H9 (cell line): ENCODE results near the gene SIRPB1. TPM values are rescaled to one million over a fixed set of nuclear protein-coding genes. Genes with fewer than 3 reads are reported as not detected.

Experiments used
- DNase-seq: peaks from one replicate; pipeline ENCODE4 v3.0.0-alpha.2; 2017
- H2AFZ ChIP-seq: one replicate; pipeline ENCODE4 v1.6.1; 2013; ENCODE audit warnings: mild to moderate bottlenecking, low read length, control low read depth, moderate library complexity
- H2AK5ac ChIP-seq: 2 replicates; pipeline ENCODE4 v1.6.1; 2013; ENCODE audit warnings: low read length, control low read depth, mixed read lengths; ENCODE audit not compliant: insufficient read length
- H2BK120ac ChIP-seq: one replicate; pipeline ENCODE4 v1.6.1; 2013; ENCODE audit warnings: low read depth, mild to moderate bottlenecking, low read length, control low read depth, inconsistent platforms; ENCODE audit not compliant: poor library complexity, severe bottlenecking
- H2BK12ac ChIP-seq: 2 replicates; pipeline ENCODE4 v1.6.1; 2013; ENCODE audit warnings: low read length, control low read depth, mixed read lengths, low read depth; ENCODE audit not compliant: insufficient read length
- H2BK15ac ChIP-seq: 2 replicates; pipeline ENCODE4 v1.6.1; 2013; ENCODE audit warnings: low read depth, low read length, control low read depth
- H2BK20ac ChIP-seq: one replicate; pipeline ENCODE4 v1.6.1; 2013; ENCODE audit warnings: low read depth, mild to moderate bottlenecking, low read length, control low read depth, inconsistent platforms; ENCODE audit not compliant: poor library complexity, severe bottlenecking
- H2BK5ac ChIP-seq: 2 replicates; pipeline ENCODE4 v1.6.1; 2013; ENCODE audit warnings: low read length, control low read depth, mixed read lengths; ENCODE audit not compliant: insufficient read length
- H3K14ac ChIP-seq: 2 replicates; pipeline ENCODE4 v1.6.1; 2013; ENCODE audit warnings: low read length, control low read depth; ENCODE audit not compliant: insufficient read depth
- H3K18ac ChIP-seq: 2 replicates; pipeline ENCODE4 v1.6.1; 2013; ENCODE audit warnings: low read depth, mild to moderate bottlenecking, mixed read lengths, low read length, control low read depth; ENCODE audit not compliant: insufficient read length
- H3K23ac ChIP-seq: 2 replicates; pipeline ENCODE4 v1.6.1; 2013; ENCODE audit warnings: low read length, control low read depth, mixed read lengths, low read depth; ENCODE audit not compliant: insufficient read length
- H3K23me2 ChIP-seq: 2 replicates; pipeline ENCODE4 v1.6.1; 2013; ENCODE audit warnings: low read depth, mild to moderate bottlenecking, mixed read lengths, low read length, control low read depth; ENCODE audit not compliant: insufficient read length, poor library complexity, severe bottlenecking
- H3K27ac ChIP-seq: 2 replicates; pipeline ENCODE4 v1.5.1; 2013; ENCODE audit warnings: low read length, control low read depth, mixed read lengths, low read depth; ENCODE audit not compliant: insufficient read length
- H3K27me3 ChIP-seq: 2 replicates; pipeline ENCODE4 v1.6.1; 2013; ENCODE audit warnings: low read length, control low read depth, inconsistent platforms; ENCODE audit not compliant: insufficient read depth
- H3K4ac ChIP-seq: 2 replicates; pipeline ENCODE4 v1.6.1; 2013; ENCODE audit warnings: low read depth, mild to moderate bottlenecking, control low read depth, inconsistent platforms, low read length, moderate library complexity
- H3K4me1 ChIP-seq: 2 replicates; pipeline ENCODE4 v1.6.1; 2013; ENCODE audit warnings: low read length, control low read depth, inconsistent platforms; ENCODE audit not compliant: insufficient read depth
- H3K4me2 ChIP-seq: 2 replicates; pipeline ENCODE4 v1.6.1; 2013; ENCODE audit warnings: low read length, control low read depth, mixed read lengths; ENCODE audit not compliant: insufficient read length, insufficient read depth
- H3K56ac ChIP-seq: 2 replicates; pipeline ENCODE4 v1.6.1; 2013; ENCODE audit warnings: low read depth, mild to moderate bottlenecking, mixed read lengths, low read length, control low read depth; ENCODE audit not compliant: insufficient read length
- H3K79me1 ChIP-seq: 2 replicates; pipeline ENCODE4 v1.6.1; 2013; ENCODE audit warnings: low read depth, mild to moderate bottlenecking, moderate library complexity, low read length, control low read depth, inconsistent platforms; ENCODE audit not compliant: insufficient read depth, poor library complexity, severe bottlenecking
- H3K79me2 ChIP-seq: 2 replicates; pipeline ENCODE4 v1.6.1; 2013; ENCODE audit warnings: low read length, control low read depth, inconsistent platforms; ENCODE audit not compliant: insufficient read depth
- H3K9ac ChIP-seq: 2 replicates; pipeline ENCODE4 v1.6.1; 2013; ENCODE audit warnings: low read length, control low read depth, mixed read lengths; ENCODE audit not compliant: insufficient read length; ENCODE audit errors: extremely low read depth
- H3K9me3 ChIP-seq: one replicate; pipeline ENCODE4 v1.6.1; 2013; ENCODE audit warnings: low read depth, low read length, inconsistent platforms; ENCODE audit not compliant: control insufficient read depth
- H3T11ph ChIP-seq: one replicate; pipeline ENCODE4 v1.6.1; 2013; ENCODE audit warnings: mild to moderate bottlenecking, low read length, control low read depth, inconsistent platforms
- H4K20me1 ChIP-seq: one replicate; pipeline ENCODE4 v1.6.1; 2013; ENCODE audit not compliant: control insufficient read depth, insufficient read length, insufficient read depth
- H4K5ac ChIP-seq: 2 replicates; pipeline ENCODE4 v1.6.1; 2013; ENCODE audit warnings: low read depth, mild to moderate bottlenecking, mixed read lengths, low read length, control low read depth; ENCODE audit not compliant: insufficient read length
- H4K8ac ChIP-seq: replicated peaks from 2 replicates; pipeline ENCODE4 v1.6.1; 2013; ENCODE audit warnings: low read length, control low read depth, mixed read lengths, low read depth; ENCODE audit not compliant: insufficient read length
- H4K91ac ChIP-seq: 2 replicates; pipeline ENCODE4 v1.6.1; 2013; ENCODE audit warnings: low read depth, mild to moderate bottlenecking, moderate library complexity, mixed read lengths, low read length, control low read depth; ENCODE audit not compliant: insufficient read length
- H3K27ac Mint-ChIP-seq, 3 experiments: 2 replicates in 2 of 3; 3 replicates in 1 of 3; pipeline ENCODE4 v1.8.0; 2020 to 2021; ENCODE audit warnings: mixed read lengths in 3 of 3, mild to moderate bottlenecking in 1 of 3, moderate library complexity in 1 of 3
- H3K27me3 Mint-ChIP-seq: 2 replicates; pipeline ENCODE4 v1.8.0; 2021; ENCODE audit warnings: low read depth, mild to moderate bottlenecking, moderate library complexity, mixed read lengths
- H3K36me3 Mint-ChIP-seq, 3 experiments: 2 replicates in 2 of 3; 3 replicates in 1 of 3; pipeline ENCODE4 v1.8.0; 2020 to 2021; ENCODE audit warnings: low read depth in 3 of 3, mixed read lengths in 3 of 3; ENCODE audit not compliant: insufficient read depth in 1 of 3
- H3K4me1 Mint-ChIP-seq, 2 experiments: 2 replicates each; pipeline ENCODE4 v1.8.0; 2020; ENCODE audit warnings: mixed read lengths in 2 of 2
- H3K4me3 Mint-ChIP-seq, 2 experiments: 2 replicates in 1 of 2; 3 replicates in 1 of 2; pipeline ENCODE4 v1.8.0; 2020 to 2021; ENCODE audit warnings: mild to moderate bottlenecking in 2 of 2, mixed read lengths in 2 of 2, moderate library complexity in 1 of 2
- H3K9me3 Mint-ChIP-seq, 2 experiments: 2 replicates in 1 of 2; 3 replicates in 1 of 2; pipeline ENCODE4 v1.8.0; 2020; ENCODE audit warnings: mild to moderate bottlenecking in 2 of 2, mixed read lengths in 2 of 2, moderate library complexity in 1 of 2
- CTCF ChIP-seq: fragments of 200-600 bp; sonication (generic); conservative IDR thresholded peaks from 3 replicates; pipeline ENCODE4 v1.8.0; 2021; ENCODE audit warnings: antibody characterized with exemption, mild to moderate bottlenecking
- WGBS: extraction: QIAGEN DNeasy Blood & Tissue Kit; methylation state at CpG from one replicate; pipeline ENCODE4 v1.1.7; 2013; ENCODE audit warnings: missing lambda C conversion rate, low lambda C conversion rate, mixed read lengths; ENCODE audit not compliant: insufficient read length; ENCODE audit errors: extremely low coverage; 5-methylcytosine and 5-hydroxymethylcytosine counted together
- total RNA-seq: library from RNA; stranded (reverse); gene quantifications from 2 replicates; pipeline ENCODE4 v1.2.1, GENCODE V29; 2021

SIRPB1 gene
- total RNA-seq, 1 experiment from 2014 or later, result 1.0 TPM

GRCh38 chr20:1626528-1627199 lies 6.9 kb upstream of the SIRPB1 start:
- Histone ChIP-seq H2AK5ac (no peak overlapping the region), H3K79me2 (no peaks in the 10 kb centered on the region), H3K9me3 (no peaks in the 10 kb centered on the region), H3K9ac (no peak overlapping the region), H3T11ph (no peak overlapping the region), H2BK120ac (no peak overlapping the region), H3K56ac (no peak overlapping the region), H3K14ac (no peak overlapping the region), H3K18ac (no peak overlapping the region), H2AFZ (no peak overlapping the region), H4K5ac (no peak overlapping the region), H3K4me2 (no peak overlapping the region), H2BK5ac (no peak overlapping the region), H3K4me1 (peaks cover 3% of the 10 kb centered on the region; the same call in 1 of the 2 replicates), H4K20me1 (no peaks in the 10 kb centered on the region), H4K91ac (no peak overlapping the region), H3K23ac (no peak overlapping the region), H3K4ac (no peak overlapping the region), H3K79me1 (no peaks in the 10 kb centered on the region), H2BK12ac (no peak overlapping the region), H3K23me2 (no peaks in the 10 kb centered on the region), H4K8ac (no peak overlapping the region), H2BK20ac (no peak overlapping the region), H3K27ac (no peak overlapping the region), H2BK15ac (no peak overlapping the region), H3K27me3 (no peaks in the 10 kb centered on the region; the same call in 1 of the 2 replicates)
- peaks cover 24% of the 10 kb centered on the region for H3K27me3 Mint-ChIP-seq
- no peaks in the 10 kb centered on the region; a peak in 1 of 7 replicates for H3K36me3 Mint-ChIP-seq
- TF ChIP-seq CTCF, result no peak
- H3K4me3 Mint-ChIP-seq, result no peak overlapping the region
- no peak for DNase-seq
- peaks cover 14 to 15% of the 10 kb centered on the region in 2 experiments for H3K4me1 Mint-ChIP-seq
- no CpG with 5 or more reads among the region's 3 CpGs for WGBS
- H3K27ac Mint-ChIP-seq, result no peak overlapping the region
- no peaks in the 10 kb centered on the region for H3K9me3 Mint-ChIP-seq
